K562 (cell line): ENCODE measurements around the gene RER1. TPM values are rescaled to one million over a fixed set of nuclear protein-coding genes. Genes with fewer than 3 reads are reported as not detected.

ENCODE experiments used
- ATAC-seq: fragments of 200-7000 bp; cut with Tn5 transposase; 3 replicates; pipeline ENCODE4 v1.9.1; 2020; ENCODE audit warnings: moderate library complexity
- BruUV-seq: library from RNA; stranded (reverse); fragments of 400-500 nt; replicated peaks from 2 replicates; lab custom pipeline; 2021; lab: Mats Ljungman, UMichigan
- CTCF ChIA-PET: fragments of 300-600 bp; formaldehyde crosslinking; extraction: SDS; loops from one replicate; lab custom pipeline; 2021; ENCODE audit warnings: low intra/inter-chr PET ratio; lab: Yijun Ruan, JAX
- POLR2A ChIA-PET: fragments of 300-600, 350-650 bp; sonication (Branson Sonifier 250); formaldehyde crosslinking; extraction: SDS; loops from one replicate; lab custom pipeline; 2021; ENCODE audit warnings: antibody characterized with exemption, inconsistent platforms; lab: Yijun Ruan, JAX
- DNase-seq, 4 experiments: peaks; one replicate each; pipeline versions ENCODE4 v3.0.0 to v3.0.0-alpha.2; 2011 to 2018; ENCODE audit warnings: low spot score in 3 of 4, mixed read lengths in 3 of 4; ENCODE audit errors: extremely low read depth in 1 of 4
- FAIRE-seq: peaks from 2 replicates; lab custom pipeline; 2011; peaks lifted over from hg19 to GRCh38; lab: Jason Lieb, UNC
- H2AFZ ChIP-seq: 2 replicates; pipeline ENCODE4 v1.6.0; 2011; ENCODE audit warnings: low read depth, low read length, control low read depth, inconsistent platforms
- H3K27ac ChIP-seq: fragments of 200-600 bp; 3 replicates; pipeline ENCODE4 v1.8.0; 2011; ENCODE audit warnings: low read depth, mild to moderate bottlenecking, control low read depth, inconsistent platforms, low read length, moderate library complexity, mixed read lengths; ENCODE audit errors: extremely low read depth
- H3K27me3 ChIP-seq, 2 experiments: fragments of 300-600 bp in 1 of 2; 2 replicates in 1 of 2; 3 replicates in 1 of 2; pipeline versions ENCODE4 v1.6.0 to v1.8.0; 2011; ENCODE audit warnings: inconsistent platforms in 2 of 2, low read length in 2 of 2, mild to moderate bottlenecking in 1 of 2, mixed read lengths in 1 of 2, moderate library complexity in 1 of 2; ENCODE audit not compliant: control insufficient read depth in 2 of 2, insufficient read depth in 2 of 2
- H3K36me3 ChIP-seq: fragments of 300-600 bp; 3 replicates; pipeline ENCODE4 v1.8.0; 2011; ENCODE audit warnings: mild to moderate bottlenecking, low read length, inconsistent platforms; ENCODE audit not compliant: control insufficient read depth, insufficient read depth
- H3K4me1 ChIP-seq, 2 experiments: fragments of 200-600 bp in 1 of 2; replicated peaks in 1 of 2; 2 replicates in 1 of 2; 3 replicates in 1 of 2; pipeline versions ENCODE4 v1.5.1 to v1.8.0; 2011; ENCODE audit warnings: inconsistent platforms in 2 of 2, low read length in 2 of 2, mild to moderate bottlenecking in 1 of 2, mixed read lengths in 1 of 2, moderate library complexity in 1 of 2; ENCODE audit not compliant: control insufficient read depth in 2 of 2, insufficient read depth in 2 of 2
- H3K4me2 ChIP-seq: 2 replicates; pipeline ENCODE4 v1.6.1; 2011; ENCODE audit warnings: low read length, control low read depth, inconsistent platforms, mixed read lengths; ENCODE audit not compliant: insufficient read depth
- H3K4me3 ChIP-seq: fragments of 200-600 bp; sonication (generic), shearing (Covaris generic); 2 replicates; pipeline ENCODE4 v1.5.1; 2016; ENCODE audit warnings: control low read depth, inconsistent platforms
- H3K79me2 ChIP-seq: fragments of 200-600 bp; 3 replicates; pipeline ENCODE4 v1.8.0; 2011; ENCODE audit warnings: low read length, inconsistent platforms; ENCODE audit not compliant: control insufficient read depth, insufficient read depth
- H3K9ac ChIP-seq, 2 experiments: 2 replicates each; pipeline versions ENCODE4 v1.6.0 to v1.6.1; 2011; ENCODE audit warnings: low read depth in 2 of 2, low read length in 2 of 2, control low read depth in 1 of 2, inconsistent platforms in 1 of 2, mild to moderate bottlenecking in 1 of 2, mixed read lengths in 1 of 2; ENCODE audit not compliant: insufficient read depth in 1 of 2
- H3K9me1 ChIP-seq: one replicate; pipeline ENCODE4 v1.6.0; 2011; ENCODE audit warnings: inconsistent platforms, mild to moderate bottlenecking, low read length, moderate library complexity; ENCODE audit not compliant: control insufficient read depth, insufficient read depth
- H3K9me3 ChIP-seq: replicated peaks from 2 replicates; pipeline ENCODE4 v1.5.1; 2011; ENCODE audit warnings: low read depth, low read length, inconsistent platforms; ENCODE audit not compliant: control insufficient read depth, insufficient read depth
- H4K20me1 ChIP-seq: replicated peaks from 2 replicates; pipeline ENCODE4 v1.6.1; 2011; ENCODE audit warnings: low read length, inconsistent platforms, mixed read lengths; ENCODE audit not compliant: control insufficient read depth, insufficient read depth
- CEBPB ChIP-seq: fragments of 450-650 bp; IDR thresholded peaks from 2 replicates; pipeline ENCODE4 v1.6.1; 2016; ENCODE audit warnings: missing genetic modification characterization, missing compliant biosample characterization
- HDGF ChIP-seq: fragments of 450-650 bp; IDR thresholded peaks from 2 replicates; pipeline ENCODE4 v1.6.1; 2016
- IFI16 ChIP-seq: fragments of 250-450 bp; sonication (Bioruptor Pico); IDR thresholded peaks from 2 replicates; pipeline ENCODE4 v2.1.2; 2022; ENCODE audit warnings: mild to moderate bottlenecking, inconsistent platforms
- NFYB ChIP-seq: IDR thresholded peaks from 2 replicates; pipeline ENCODE4 v1.6.1; 2011; ENCODE audit warnings: mild to moderate bottlenecking, moderate library complexity; ENCODE audit not compliant: insufficient read length; ENCODE audit errors: extremely low read depth
- NR2C1 ChIP-seq, 2 experiments: fragments of 450-650 bp; IDR thresholded peaks; 2 replicates each; pipeline ENCODE4 v1.6.1; 2017; ENCODE audit warnings: mild to moderate bottlenecking in 2 of 2, antibody characterized with exemption in 1 of 2, inconsistent platforms in 1 of 2, missing compliant biosample characterization in 1 of 2, missing genetic modification characterization in 1 of 2
- POLR2AphosphoS2 ChIP-seq: IDR thresholded peaks from 2 replicates; pipeline ENCODE4 v1.6.1; 2012; ENCODE audit warnings: low read length, improper control_type of control experiment
- POLR2G ChIP-seq: fragments of 200-400 bp; formaldehyde crosslinking; IDR thresholded peaks from 2 replicates; pipeline ENCODE4 v1.6.1; 2017; ENCODE audit warnings: low read depth, mild to moderate bottlenecking, antibody characterized with exemption, low read length, moderate library complexity
- SETDB1 ChIP-seq: IDR thresholded peaks from one replicate; pipeline ENCODE4 v1.6.1; 2012; ENCODE audit warnings: low read length, control low read depth, inconsistent platforms
- SPI1 ChIP-seq: IDR thresholded peaks from 2 replicates; pipeline ENCODE4 v1.6.1; 2011; ENCODE audit warnings: low read depth, low read length, control low read depth, borderline replicate concordance
- SRSF7 ChIP-seq: fragments of 200-400 bp; formaldehyde crosslinking; optimal IDR thresholded peaks from 2 replicates; pipeline ENCODE3; 2017; ENCODE audit warnings: mild to moderate bottlenecking, low read depth, low read length
- ZNF263 ChIP-seq: sonication (generic); formaldehyde crosslinking; IDR thresholded peaks from 2 replicates; pipeline ENCODE4 v1.8.0; 2022; ENCODE audit warnings: mild to moderate bottlenecking, missing genetic modification reagents, borderline replicate concordance
- ZNF551 ChIP-seq: fragments of 250-450 bp; sonication (Bioruptor Pico); IDR thresholded peaks from 2 replicates; pipeline ENCODE4 v1.5.0; 2021; ENCODE audit warnings: mild to moderate bottlenecking, moderate library complexity
- ZNF740 ChIP-seq, 3 experiments: fragments of 200-800 bp in 1 of 3; sonication (Bioruptor generic) in 1 of 3; sonication (generic) in 1 of 3; formaldehyde crosslinking in 1 of 3; IDR thresholded peaks; 2 replicates each; pipeline versions ENCODE4 v1.6.1 to v1.8.0; 2016 to 2022; ENCODE audit warnings: mild to moderate bottlenecking in 2 of 3, missing compliant biosample characterization in 2 of 3, missing genetic modification characterization in 2 of 3, missing genetic modification reagents in 1 of 3
- WGBS: fragments of 100-300 bp; shearing (Covaris generic); methylation state at CpG from one replicate; pipeline ENCODE4 v1.1.6; 2016; ENCODE audit warnings: low coverage, mixed read lengths; ENCODE audit not compliant: insufficient coverage; ENCODE audit errors: missing lambda C conversion rate; 5-methylcytosine and 5-hydroxymethylcytosine counted together
- in situ Hi-C: fragments of 300-500 bp; cut with MboI; formaldehyde crosslinking; loops from 4 replicates; pipeline ENCODE4 v1.15.0; 2018; ENCODE audit warnings: inconsistent platforms, mixed read lengths
- intact Hi-C: fragments of 100-400 bp; cut with micrococcal nuclease; formaldehyde crosslinking; loops from 2 replicates; pipeline ENCODE4 v1.14.2; 2022
- polyA plus RNA-seq, 8 experiments: library from polyadenylated mRNA; depleted of rRNA in 4 of 8; stranded (reverse) in 5 of 8; unstranded in 3 of 8; fragments of >200 nt; fragmentation: Nextera tagmentation in 2 of 8; fragmentation: Illumina TruSeq in 1 of 8; extraction: Ambion mirVana in 2 of 8; extraction: Trizol in 1 of 8; gene quantifications; 2 replicates each; pipeline versions ENCODE4 v1.2.1 to v1.2.3, GENCODE V29; 2011 to 2014; ENCODE audit warnings: inconsistent platforms in 1 of 8, missing spikeins in 1 of 8
- total RNA-seq, 7 experiments: library from RNA; depleted of rRNA in 6 of 7; stranded (reverse); fragments of >200 nt in 6 of 7; fragmentation: Illumina TruSeq in 2 of 7; extraction: Trizol in 2 of 7; gene quantifications; 2 replicates each; pipeline versions ENCODE4 v1.2.1 to v1.2.3, GENCODE V29; 2011 to 2021; ENCODE audit warnings: low replicate concordance in 1 of 7

The RER1 gene
- total and polyA plus RNA-seq, 9 of the 15 experiments (the other 6 are each of a cell fraction or from before 2014, with no cell fraction given), result 19.6 to 354 (median 183) TPM

GRCh38 chr1:2394220-2394619, 2.6 kb downstream of the RER1 start:
- H3K9me1 ChIP-seq, result peaks cover 11% of the 10 kb centered on the region
- TF ChIP-seq POLR2AphosphoS2 (0 out of 2 replicates have a peak, but pooled peaks have one; percentile 44), SRSF7 (no peak), IFI16 (CRISPR knock-in tag) (no peak), NFYB (no peak), SPI1 (no peak), ZNF551 (CRISPR knock-in tag) (no peak), ZNF263 (CRISPR knock-in tag) (no peak), ZNF740 (CRISPR knock-in tag; IDR thresholded peaks at IDR 0.05) (no peak), ZNF740 (tag; IDR thresholded peaks at IDR 0.05) (no peak), SETDB1 (no peak), CEBPB (tag) (no peak), POLR2G (0 out of 2 replicates have a peak, but pooled peaks have one; percentile 13), NR2C1 (IDR thresholded peaks at IDR 0.05) (no peak), NR2C1 (tag; IDR thresholded peaks at IDR 0.05) (no peak), HDGF (no peak)
- DNase-seq (no peak), ATAC-seq (no peak), FAIRE-seq (no peak)
- BruUV-seq, result no TSS peak
- peaks cover 67% of the 10 kb centered on the region for H3K36me3 ChIP-seq
- ChIA-PET CTCF (no interaction called here), POLR2A (interaction anchor here (0.6 to 2.1 kb wide), 6 partner anchors 10 to 199 kb away, joined by 3 to 7 read pairs (median 4); no protein-coding TSS in a partner anchor)
- intact Hi-C loops, result no loop called here
- H3K27me3 ChIP-seq, result no peaks in the 10 kb centered on the region
- no peak overlapping the region for H3K4me2 ChIP-seq
- no peak overlapping the region for H2AFZ ChIP-seq
- H3K79me2 ChIP-seq, result peaks cover 60% of the 10 kb centered on the region
- WGBS, result 100% methylated on average over 7 of the region's 7 CpGs
- H3K9me3 ChIP-seq, result no peaks in the 10 kb centered on the region
- in situ Hi-C loops, result no loop called here
- peaks cover 18% of the 10 kb centered on the region; the same call in 1 of the 2 replicates for H4K20me1 ChIP-seq
- peaks cover 22 to 49% of the 10 kb centered on the region in 2 experiments for H3K4me1 ChIP-seq
- no peak overlapping the region; the same call in 2 of the 3 replicates for H3K27ac ChIP-seq
- no peak overlapping the region for H3K4me3 ChIP-seq
- H3K9ac ChIP-seq, result peak overlapping the region in 1 of 2 experiments; percentile 81; a peak in 2 of 4 replicates
